ENCODE data around the gene RNF103. TPM values are rescaled to one million over a fixed set of nuclear protein-coding genes. Genes with fewer than 3 reads are reported as not detected.

Gene RNF103, protein sequence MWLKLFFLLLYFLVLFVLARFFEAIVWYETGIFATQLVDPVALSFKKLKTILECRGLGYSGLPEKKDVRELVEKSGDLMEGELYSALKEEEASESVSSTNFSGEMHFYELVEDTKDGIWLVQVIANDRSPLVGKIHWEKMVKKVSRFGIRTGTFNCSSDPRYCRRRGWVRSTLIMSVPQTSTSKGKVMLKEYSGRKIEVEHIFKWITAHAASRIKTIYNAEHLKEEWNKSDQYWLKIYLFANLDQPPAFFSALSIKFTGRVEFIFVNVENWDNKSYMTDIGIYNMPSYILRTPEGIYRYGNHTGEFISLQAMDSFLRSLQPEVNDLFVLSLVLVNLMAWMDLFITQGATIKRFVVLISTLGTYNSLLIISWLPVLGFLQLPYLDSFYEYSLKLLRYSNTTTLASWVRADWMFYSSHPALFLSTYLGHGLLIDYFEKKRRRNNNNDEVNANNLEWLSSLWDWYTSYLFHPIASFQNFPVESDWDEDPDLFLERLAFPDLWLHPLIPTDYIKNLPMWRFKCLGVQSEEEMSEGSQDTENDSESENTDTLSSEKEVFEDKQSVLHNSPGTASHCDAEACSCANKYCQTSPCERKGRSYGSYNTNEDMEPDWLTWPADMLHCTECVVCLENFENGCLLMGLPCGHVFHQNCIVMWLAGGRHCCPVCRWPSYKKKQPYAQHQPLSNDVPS
- total RNA-seq = 45.9 TPM

DNA sequence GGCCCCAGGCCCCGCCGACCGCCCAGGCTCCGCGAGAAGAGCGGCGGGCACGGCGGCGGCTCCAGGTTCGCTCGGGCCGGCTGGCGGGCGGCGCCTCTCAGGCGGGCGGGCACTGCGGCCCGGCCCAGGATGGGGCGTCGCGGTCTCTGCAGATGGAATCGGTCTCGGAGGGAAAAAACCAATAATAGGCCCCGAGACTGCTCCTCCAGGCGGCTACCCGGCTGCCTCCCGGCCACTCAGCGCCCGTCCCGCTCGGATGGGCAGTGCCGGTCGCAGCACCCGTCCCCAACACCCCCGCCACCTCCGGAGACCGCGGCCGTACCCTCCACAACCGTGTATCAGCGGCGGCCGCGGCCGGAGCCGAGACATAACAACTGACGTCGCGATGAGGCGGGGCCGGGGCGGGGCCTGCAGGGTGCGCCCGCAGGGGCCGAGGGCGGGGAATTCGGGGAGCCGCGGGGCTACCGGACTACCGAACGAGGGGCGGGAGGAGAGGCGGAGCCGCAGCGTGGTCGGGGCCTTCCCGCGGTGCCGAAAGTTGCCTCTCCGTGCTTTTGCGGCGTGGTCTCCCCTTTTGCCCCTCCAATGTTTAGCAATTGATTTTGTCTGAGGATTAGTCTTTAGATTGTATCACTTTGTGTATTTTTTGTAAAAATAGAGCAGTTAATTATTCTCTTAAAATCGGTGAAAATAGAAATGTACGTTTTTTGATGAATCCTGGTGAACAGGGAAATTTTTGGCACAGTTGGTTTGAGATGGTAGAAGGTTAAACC is at the start of gene RNF103:
RNF103 (minus strand) TSS at position 372 of the 773 bp plus-strand sequence. CDS start 979 bp downstream, outside the sequence.

GRCh38 chr2:86562922-86563649 is 60.6 kb downstream of the RNF103 start, which contains the start of gene CHMP3:
Gene CHMP3, minus strand, starts transcription at chr2:86563443. Its CDS starts 95 bp downstream, at chr2:86563348.

Other genes starting within 250 kb of the RNF103 start
- 38.5 TPM for gene KDM3A, start 182.5 kb downstream of the RNF103 start, total RNA-seq
- 53.1 TPM for gene CHMP3, start 60.4 kb downstream of the RNF103 start, total RNA-seq
- gene RMND5A, start 96.4 kb upstream of the RNF103 start, total RNA-seq = 58.8 TPM
- 1.6 TPM for gene CD8A, start 167.0 kb upstream of the RNF103 start, total RNA-seq
- gene CD8B, start 238.0 kb upstream of the RNF103 start, total RNA-seq = 1.8 TPM

All from diencephalon (tissue), 1 donor.